HG02759 (cell line): ENCODE results near the gene MACROD2.
A peak's percentile ranks its signal among the peaks of the same experiment; 100 is the strongest.

ENCODE experiments used
- ATAC-seq: cut with Tn5 transposase; IDR thresholded peaks from one replicate; pipeline ENCODE4 v1.9.1; 2021; ENCODE audit warnings: mild to moderate bottlenecking, moderate library complexity; ENCODE audit not compliant: unreplicated experiment

MACROD2 gene

DNA sequence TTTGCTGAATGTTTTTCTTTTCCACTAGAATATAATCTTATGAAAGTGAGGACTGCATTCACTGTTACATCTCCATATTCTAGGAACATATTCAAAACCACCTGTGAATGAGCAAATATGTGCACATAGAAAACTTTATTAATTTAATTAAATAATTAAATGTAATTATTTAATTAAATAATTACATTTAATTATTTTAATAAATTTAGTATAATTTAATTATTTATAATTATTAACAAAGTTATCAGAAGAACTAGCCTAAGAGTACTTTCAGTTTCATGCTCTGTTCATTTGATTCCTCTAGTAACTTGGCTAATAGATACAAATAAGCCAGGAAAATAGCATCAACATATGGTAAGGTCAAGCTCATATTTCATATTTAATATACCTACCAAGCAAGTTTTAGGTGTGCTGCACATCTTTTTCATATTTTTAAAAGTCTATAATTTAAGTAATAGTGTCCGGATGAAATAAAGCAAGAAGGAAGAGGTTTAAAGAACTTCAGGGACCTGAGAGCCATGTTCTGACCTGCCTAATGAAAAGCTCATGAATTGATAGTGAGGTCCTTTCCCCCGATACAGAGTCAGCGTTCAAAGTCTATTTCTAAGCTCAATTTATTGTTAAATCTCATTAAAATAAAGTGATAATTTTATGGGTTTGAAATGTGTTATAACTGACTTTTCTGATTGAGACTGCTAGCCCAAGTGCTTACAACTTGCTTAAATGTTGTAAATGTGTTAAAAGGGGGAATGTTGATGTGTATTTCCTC lies 703.5 kb downstream of the MACROD2 start:
- ATAC-seq, result no peak

DNA sequence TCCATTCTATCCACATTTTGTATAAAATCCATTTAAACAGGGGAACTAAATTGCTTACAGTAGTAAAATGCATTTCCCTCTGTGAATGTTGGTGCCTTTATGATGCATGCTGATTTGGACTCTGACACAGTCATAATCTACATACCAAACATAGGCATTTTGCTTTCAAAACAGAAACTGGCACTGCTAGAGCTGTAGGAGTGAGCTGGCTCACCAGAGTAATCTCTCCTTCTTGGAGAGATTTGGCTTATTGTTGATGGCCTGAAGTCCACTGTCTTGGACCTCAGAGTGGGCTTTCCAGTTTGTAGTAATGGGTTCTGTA lies 705.3 kb downstream of the MACROD2 start:
- ATAC-seq, result peak; percentile 70

DNA sequence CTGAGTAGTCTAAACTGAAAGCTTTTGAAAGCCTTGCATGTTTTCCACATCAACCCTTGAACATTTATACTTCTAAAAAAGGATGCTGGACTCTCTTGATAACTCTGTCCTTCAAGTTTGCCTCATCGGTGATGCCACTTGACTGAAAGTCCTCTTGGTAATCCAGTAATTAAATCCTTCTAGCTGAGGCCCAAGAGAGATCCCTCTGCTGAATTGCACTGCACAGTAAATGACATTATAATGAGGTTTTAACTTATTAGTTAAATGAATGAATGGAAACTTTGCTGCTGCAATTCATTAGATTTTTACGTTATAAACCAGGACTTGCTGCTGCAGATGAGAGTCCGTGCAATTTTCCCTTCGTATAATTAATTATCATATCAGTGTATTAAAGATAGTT lies 706.0 kb downstream of the MACROD2 start:
- ATAC-seq, result no peak

DNA sequence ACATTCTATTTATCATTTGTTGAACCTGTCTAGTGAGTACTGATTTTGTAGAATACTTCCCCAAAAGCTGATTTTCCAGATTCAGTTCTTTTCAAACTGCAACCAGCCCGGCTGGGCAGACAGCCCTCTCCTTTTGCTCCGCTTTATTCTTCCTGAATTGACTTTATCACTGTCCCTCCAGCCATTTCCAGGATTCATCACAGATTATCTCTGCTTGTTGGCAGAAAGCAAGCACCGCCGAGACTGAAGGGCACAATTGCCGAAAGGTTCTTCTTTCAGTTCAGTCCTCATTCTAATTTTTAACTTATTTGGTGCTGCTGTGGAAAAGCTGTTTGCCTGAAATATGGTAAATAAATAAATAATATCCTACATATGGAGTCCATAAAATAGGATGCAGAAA lies 711.2 kb downstream of the MACROD2 start:
- ATAC-seq, result no peak

DNA sequence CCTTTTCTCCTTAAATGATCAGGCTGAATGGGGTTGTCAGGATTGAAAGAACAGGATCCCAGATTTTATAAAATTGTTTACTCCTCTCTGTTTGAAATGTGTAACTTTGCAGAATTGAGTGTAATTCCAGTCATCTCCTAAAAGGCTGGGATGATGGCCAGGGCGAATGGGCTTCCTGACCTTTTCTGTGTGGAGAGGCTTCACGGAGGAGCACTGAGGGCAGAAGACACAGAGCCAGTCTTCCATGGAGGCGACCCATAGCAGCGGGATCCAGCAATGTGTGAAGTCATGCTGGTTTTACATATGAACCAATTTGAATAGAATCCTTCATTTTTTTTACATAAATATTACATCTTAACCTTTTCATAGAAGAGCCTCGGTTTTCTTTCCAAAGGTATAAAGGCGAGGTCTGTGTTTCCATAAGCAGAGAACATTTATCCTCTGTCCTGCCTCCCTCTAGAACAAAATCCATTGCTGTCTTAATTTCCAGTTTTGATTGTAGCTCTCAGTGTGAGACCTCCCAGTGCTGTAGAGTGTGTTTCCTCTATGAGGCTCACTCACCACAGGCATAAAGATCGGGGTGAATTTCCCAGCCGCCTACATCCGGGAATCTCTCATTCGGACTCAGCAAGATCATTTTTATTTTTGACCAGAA lies 711.8 kb downstream of the MACROD2 start:
- ATAC-seq, result no peak

DNA sequence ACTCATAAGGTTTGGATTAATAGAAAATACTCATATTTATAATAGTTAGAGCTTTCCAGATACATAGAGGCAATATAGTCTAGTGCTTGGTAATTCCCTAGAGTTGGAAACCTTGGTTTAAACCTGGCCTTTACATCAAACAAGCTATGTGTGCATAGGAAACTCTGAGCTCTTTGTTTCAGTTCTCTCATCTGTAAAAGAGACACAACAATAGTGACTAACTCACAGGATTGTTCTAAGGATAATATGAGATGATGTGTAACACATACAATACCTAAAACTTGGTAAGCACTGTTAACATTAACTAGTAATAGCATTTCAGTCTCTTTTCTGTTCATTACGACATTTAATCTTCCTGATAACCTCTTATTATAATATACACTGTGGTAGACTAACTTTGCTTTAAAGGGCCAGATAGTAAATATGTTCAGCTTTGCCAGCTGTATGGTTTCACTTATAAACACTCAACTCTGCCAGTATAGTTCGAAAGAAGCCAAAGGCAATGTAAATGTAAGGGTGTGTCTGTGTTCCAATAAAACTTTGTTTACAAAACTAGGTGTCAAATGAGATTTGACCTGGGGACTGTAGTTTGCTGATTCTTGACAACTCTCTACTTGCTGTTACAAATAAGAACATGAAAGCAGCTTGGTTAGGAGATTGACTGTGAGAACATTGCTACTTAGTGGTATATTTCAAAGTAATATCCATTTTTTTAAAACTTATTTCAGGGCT lies 712.7 kb downstream of the MACROD2 start:
- ATAC-seq, result no peak

DNA sequence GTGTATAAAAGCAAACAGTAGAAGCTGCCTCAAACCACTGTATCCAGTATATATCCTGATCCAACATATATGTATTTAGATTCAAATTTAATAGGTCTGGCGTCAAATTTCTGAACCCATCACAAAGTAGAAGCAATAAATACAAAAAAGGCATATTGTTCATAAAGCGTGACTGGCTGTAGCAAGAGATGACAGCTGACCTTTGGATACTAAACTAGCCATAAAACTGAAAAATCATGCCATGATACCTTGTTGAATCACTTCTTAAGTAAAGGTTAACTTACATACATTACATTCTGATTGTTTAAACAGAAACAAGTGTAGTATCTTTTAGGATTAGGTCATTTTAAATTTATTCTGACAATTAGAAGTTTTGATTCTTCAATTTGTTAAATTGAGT lies 714.1 kb downstream of the MACROD2 start:
- no peak for ATAC-seq

DNA sequence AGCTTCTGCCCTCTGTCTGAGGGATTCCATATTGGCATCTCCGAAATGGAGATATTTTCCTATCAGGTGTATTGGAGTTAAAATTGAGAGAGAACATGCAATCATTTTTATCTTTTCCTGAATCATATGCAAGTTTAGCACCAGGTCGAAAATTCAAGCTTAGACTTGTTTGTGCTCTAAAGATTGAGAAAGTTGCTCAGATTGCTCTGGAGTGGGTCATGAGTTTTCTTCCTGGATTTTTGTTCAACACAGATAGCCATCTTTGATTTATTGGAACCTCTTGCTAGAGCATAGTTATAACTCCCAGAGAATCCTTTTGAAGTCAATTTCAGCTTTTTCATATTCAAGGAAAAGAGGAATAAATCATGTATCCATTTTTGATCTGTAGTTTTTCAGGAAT lies 715.6 kb downstream of the MACROD2 start:
- ATAC-seq, result no peak

DNA sequence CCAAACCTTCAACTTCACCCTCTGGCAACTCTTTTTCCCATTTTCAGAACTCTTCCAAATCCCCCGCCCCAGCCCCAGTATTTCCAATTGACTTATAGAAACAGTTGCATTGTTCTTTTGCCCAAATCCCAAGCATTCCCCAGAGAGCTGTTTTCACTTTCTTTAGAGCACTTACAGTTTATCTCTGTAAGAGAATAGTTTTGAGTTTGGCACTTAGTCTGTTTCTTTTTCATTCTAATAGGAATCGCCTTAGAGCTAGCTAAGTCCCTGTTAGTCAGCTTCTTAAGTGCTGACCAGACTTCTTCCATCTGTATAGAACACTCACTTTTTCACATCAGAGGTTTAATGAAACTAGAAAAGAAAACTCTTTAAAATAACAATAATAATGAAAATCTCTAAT lies 716.3 kb downstream of the MACROD2 start:
- no peak for ATAC-seq

DNA sequence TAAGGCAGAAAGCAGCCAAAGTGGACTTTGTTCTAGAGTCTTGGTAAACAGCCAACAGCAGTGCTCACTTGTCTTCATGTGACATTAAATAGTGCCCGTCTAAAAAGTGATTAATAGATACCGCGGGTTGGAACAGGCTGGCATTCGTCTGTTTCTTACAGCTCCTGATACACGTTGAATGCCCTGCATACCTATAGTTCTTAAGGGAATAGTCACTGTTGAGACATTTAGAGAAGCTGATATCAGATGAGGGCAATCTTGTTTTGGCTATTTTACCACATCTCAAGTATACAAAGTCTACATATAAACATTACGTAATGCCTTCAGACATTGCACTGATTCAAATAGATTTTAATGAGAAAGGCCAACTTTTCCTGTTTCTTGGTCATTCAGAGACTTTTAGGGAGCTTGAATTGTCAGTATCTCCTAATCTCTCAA lies 717.0 kb downstream of the MACROD2 start:
- ATAC-seq, result no peak

DNA sequence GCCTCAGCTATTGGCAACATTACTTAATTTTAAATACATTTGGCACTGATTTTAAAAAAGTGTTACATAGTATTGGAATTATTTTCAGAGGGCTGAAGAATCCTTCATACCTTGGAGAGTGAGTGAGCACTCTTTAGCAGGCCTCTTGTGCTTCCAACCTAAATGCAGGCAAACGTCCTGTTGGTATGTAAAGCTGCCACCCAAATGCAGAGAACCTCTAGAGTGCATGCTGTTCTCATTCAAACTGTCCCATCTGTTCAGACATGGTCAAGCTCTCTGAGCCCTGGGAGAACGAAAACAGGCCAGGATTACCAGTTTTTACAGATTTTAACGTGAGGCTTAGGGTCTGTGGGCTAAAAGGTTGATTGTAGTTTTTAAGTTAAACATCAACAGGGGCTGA lies 720.1 kb downstream of the MACROD2 start:
- no peak for ATAC-seq

DNA sequence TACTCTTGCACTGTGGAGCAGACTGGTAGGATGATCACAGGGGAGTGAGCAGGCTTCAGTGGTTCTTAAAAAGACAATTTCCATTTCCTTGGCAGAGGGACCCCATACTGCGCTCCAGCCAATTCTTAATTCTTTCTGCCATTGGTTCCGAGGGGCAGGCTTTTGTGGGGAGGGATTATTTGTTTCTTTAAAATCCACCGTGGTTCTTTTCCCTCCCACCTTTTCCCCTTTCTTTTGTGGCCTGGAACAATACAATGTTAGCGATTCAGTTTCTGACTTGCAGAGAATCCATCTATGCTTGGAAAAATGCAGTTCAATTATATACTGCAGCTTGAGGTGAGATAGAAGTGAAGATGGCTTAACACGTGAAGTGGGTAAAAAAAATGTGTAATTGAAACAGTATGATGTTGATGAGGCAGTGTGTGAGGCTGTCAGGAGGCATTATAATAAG lies 721.1 kb downstream of the MACROD2 start:
- no peak for ATAC-seq

DNA sequence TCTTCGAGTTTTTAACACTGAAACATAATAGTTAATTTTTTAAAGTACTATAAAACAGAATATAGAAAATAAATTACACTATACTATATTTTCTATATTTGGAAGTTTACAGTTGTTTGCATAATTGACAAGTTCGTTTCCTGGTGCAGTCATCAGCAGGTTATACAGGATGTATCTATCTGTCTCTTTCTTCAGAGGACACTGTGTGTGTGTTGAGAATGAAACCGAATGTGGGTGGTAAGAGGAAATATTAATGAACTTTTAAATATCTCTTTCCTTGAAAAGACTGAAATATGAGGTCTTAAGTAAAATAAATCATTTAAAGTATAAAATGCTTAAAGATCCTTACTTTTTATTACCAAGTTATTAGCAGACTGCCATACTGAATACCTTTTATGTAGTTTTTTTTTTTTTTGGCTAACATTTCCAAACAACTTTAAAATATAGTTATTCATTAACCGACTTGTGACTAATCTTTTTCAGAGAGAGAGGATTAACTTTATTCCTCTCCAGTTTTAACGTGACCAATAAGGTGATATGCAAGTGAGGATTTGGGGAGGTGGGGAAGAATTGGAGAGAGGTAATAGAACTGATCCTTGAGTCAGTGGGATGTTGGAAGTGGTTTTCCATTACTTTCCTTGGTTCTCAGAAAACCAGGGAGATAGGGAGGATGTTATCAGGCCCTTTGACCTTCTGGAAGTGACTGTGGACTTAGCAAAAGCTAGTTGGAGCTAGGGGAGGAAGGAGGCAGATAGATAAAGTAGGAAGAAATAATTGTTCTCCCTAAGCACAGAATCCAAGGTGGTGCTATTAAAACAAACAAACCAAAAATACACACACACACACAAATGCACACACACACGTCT lies 722.1 kb downstream of the MACROD2 start:
- ATAC-seq, result peak; percentile 76

DNA sequence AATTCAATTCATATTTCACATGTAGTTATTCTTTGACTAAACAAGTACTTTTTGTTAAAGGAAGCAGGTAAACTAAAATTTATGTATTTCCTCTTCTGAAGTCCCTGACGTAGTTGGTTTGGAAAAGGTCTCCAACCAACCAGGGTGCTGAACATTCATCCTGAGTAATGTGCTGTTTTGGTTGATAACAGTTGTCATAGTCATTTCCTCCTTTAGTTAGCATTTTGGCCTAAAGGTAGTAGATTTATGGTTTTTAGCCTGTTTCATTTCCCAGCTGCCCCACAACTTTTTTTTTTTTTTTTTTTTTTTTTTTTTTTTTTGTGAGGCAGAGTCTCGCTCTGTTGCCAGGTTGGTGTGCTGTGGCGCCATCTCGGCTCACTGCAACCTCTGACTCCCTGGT lies 724.9 kb downstream of the MACROD2 start:
- ATAC-seq, result no peak

DNA sequence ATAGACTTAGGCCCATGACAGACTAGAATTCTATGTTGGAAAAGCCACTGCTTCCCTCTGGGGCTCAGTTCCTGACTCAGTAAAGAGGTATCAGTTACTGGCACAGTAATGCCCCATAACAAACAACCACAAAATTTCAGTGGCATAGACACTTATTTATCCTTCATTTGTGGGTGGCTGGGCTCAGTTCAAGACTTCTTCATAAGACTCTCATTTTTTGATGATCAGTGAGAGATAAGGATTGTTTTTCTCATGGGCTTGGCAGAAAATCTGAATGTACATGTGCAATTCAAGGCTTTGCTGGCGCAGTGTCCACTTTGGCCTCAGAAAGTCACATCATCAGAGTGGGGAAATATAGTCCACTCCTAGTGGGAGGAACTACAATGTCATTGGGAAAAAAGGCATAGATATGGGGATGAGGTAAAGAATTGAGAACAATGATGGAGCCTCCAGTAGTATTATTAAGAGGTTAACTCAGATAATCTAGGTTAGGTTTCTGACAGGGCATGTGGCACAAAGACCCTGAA lies 726.7 kb downstream of the MACROD2 start:
- no peak for ATAC-seq

DNA sequence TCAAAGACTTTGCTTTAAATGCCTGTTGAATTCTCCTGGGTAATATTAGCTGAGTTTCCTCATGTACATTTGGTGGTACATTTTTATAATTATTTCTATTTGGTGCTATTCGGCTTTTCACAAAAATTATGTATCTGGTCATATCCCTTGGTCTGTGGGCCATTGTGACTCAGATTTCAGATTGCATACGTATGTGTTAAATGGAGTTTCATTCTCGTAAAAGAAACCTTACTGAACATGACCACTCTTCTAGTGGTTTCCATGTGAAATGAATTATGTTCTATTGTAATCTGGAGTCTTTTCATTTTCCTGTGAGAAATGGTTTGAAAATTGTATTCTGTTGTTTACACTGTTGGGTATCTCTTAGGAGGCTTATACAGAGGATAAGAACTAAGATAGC lies 728.3 kb downstream of the MACROD2 start:
- no peak for ATAC-seq

DNA sequence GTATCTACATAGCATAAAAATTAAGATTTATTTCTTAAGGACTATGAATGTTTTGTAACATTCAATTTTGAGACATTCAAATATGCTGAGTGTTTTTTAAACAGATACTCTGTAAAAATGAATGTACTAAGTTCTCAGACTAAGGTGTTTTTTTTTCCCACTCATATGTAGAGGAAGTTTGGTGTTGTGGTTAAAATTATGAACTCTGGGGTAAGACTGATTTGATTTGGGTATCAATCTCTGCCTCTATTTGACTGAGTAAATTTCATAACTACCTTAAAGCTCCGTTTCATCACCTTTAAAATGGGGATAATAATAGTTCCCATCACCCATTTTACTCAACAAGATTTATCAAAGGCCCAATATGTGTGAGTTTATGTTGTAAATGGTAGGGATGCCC lies 728.7 kb downstream of the MACROD2 start:
- ATAC-seq, result no peak

DNA sequence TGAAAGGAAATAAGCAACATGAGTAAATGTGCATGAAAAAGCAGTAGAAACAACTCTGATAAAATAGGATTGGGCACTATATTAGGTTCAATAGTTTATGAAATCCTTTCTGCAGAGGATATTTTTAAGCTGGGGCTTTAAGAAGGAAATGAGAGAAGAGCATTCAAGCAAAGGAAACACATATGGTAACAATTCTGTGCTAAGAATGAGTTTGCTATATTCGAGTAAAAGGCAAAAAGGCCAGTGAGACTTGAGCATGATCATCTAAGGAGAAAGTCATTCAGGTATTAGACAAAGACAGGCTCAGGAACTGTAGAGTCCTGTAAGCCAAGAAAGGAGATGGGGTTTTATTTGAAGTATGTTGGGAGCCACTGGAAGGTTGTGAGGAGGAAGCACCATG lies 729.2 kb downstream of the MACROD2 start:
- ATAC-seq, result no peak

DNA sequence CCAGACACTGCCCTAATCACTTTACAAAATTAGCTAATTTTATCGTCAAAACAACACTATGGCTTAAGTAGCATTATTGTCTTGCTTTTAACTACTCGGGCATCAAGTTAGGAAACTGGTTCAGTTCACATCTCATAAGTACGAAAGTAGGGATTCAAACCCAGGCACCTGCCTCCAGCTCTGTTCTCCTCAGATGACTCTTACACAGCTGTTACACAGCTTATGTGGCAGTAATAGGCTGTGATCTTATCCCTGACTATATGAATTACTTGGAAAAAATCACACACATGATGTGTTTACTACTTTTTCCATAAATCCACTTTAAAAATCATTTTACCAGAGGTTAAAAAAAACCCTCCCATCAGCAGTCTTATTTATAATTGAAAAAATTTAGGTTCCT lies 731.3 kb downstream of the MACROD2 start:
- ATAC-seq, result no peak

DNA sequence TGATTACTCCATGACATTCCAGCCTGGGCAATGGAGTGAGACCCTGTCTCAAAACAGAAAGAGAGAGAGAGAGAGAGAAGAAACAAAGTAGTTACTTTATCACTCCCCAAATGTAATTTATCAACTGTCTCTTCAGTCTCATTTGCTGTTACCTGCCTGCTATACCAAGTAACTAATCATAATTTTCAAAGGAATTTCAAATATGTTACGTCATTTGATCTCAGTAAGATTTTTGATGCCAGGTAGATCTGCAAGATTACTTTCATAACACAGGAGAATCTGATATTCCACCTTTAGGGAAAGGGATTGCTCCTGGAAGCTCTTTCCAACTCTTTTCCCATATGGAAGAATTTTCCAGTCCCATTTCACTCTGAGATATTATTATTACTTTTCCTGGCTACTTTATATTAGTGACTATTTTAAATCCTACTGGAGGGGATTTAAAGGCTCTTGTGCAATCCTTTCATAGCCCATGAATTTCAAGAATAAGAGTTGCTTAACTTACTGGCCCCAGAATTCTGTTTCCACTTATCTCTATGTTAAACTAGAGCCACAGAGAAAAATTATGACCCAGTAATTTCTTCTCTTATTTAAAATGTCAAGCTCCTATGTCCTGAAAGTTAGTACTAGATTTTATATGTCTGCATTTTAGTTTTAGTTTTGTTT lies 732.3 kb downstream of the MACROD2 start:
- ATAC-seq, result no peak
